ENCODE data around the gene ARMC2.

DNA sequence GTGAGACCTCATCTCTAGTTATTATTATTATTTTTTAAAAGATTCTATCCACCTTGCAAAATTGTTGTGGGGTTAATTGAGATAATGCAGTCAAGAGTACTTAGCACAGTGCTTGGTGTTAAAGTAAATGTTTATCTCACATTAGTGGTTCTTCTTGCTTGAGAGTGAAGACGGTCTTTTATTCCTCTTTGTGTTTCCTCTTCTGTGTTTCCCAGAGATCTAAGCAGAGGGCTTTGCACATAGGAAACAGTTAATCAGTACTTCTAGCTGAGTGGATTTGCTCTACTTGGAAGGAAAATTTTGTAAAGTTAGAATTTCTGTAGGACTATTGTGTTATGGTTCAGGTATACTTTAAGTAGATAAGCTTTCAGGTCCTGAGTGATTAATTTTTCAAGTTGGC lies 3.5 kb downstream of the ARMC2 start:
- TF ChIP-seq, protein P1, sequence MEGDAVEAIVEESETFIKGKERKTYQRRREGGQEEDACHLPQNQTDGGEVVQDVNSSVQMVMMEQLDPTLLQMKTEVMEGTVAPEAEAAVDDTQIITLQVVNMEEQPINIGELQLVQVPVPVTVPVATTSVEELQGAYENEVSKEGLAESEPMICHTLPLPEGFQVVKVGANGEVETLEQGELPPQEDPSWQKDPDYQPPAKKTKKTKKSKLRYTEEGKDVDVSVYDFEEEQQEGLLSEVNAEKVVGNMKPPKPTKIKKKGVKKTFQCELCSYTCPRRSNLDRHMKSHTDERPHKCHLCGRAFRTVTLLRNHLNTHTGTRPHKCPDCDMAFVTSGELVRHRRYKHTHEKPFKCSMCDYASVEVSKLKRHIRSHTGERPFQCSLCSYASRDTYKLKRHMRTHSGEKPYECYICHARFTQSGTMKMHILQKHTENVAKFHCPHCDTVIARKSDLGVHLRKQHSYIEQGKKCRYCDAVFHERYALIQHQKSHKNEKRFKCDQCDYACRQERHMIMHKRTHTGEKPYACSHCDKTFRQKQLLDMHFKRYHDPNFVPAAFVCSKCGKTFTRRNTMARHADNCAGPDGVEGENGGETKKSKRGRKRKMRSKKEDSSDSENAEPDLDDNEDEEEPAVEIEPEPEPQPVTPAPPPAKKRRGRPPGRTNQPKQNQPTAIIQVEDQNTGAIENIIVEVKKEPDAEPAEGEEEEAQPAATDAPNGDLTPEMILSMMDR (IDR thresholded peaks at IDR 0.05), result no peak
- TF ChIP-seq POLR2AphosphoS5 (IDR thresholded peaks at IDR 0.05), result no peak
- no peak for TF ChIP-seq POLR2A (IDR thresholded peaks at IDR 0.05)
